T-cell (primary cell): ENCODE results near the gene CCSER1. TPM values are rescaled to one million over a fixed set of nuclear protein-coding genes. Genes with fewer than 3 reads are reported as not detected.

Experiments used
- ATAC-seq, 4 experiments: fragments of 200-7000 bp in 3 of 4; fragments of 150-1000 bp in 1 of 4; cut with Tn5 transposase; replicated peaks in 1 of 4; 1 replicate in 3 of 4; 2 replicates in 1 of 4; pipeline ENCODE4 v1.10.0; 2021; ENCODE audit warnings: moderate library complexity in 3 of 4, mild to moderate bottlenecking in 2 of 4, moderate number of reproducible peaks in 1 of 4
- CTCF ChIA-PET, 2 donors: fragments of 300-600 bp; sonication (Branson Sonifier 250); formaldehyde crosslinking; loops; one replicate each; lab custom pipeline; 2022; ENCODE audit warnings: antibody characterized with exemption in 2 of 2; lab: Charles Lee
- POLR2A ChIA-PET, 2 donors: fragments of 300-600 bp; sonication (Branson Sonifier 250); formaldehyde crosslinking; loops; one replicate each; lab custom pipeline; 2022; ENCODE audit warnings: antibody characterized with exemption in 2 of 2; lab: Charles Lee
- DNase-seq, 35 experiments: peaks; one replicate each; pipeline versions ENCODE4 v3.0.0 to v3.0.0-alpha.2; 2013 to 2023
- H3K27ac ChIP-seq: one replicate; pipeline ENCODE4 v1.5.1; 2013; ENCODE audit warnings: low read length
- H3K27me3 ChIP-seq, 2 experiments: replicated peaks in 1 of 2; 1 replicate in 1 of 2; 2 replicates in 1 of 2; pipeline versions ENCODE4 v1.6.1 to v1.7.0; 2013; ENCODE audit warnings: low read length in 1 of 2, mixed read lengths in 1 of 2; ENCODE audit not compliant: control insufficient read depth in 2 of 2, insufficient read depth in 2 of 2; ENCODE audit errors: extremely low read depth in 1 of 2
- H3K36me3 ChIP-seq, 2 donors: 1 replicate in 1 of 2; 2 replicates in 1 of 2; pipeline versions ENCODE4 v1.6.1 to v1.7.0; 2013; ENCODE audit warnings: low read length in 1 of 2; ENCODE audit not compliant: control insufficient read depth in 2 of 2, insufficient read depth in 1 of 2; ENCODE audit errors: extremely low read depth in 1 of 2
- H3K4me1 ChIP-seq, 2 experiments: 1 replicate in 1 of 2; 2 replicates in 1 of 2; pipeline versions ENCODE4 v1.6.1 to v1.7.0; 2013; ENCODE audit warnings: low read length in 2 of 2, mixed read lengths in 1 of 2; ENCODE audit not compliant: insufficient read depth in 2 of 2, control insufficient read depth in 1 of 2; ENCODE audit errors: extremely low read depth in 1 of 2
- H3K4me3 ChIP-seq, 2 donors: 1 replicate in 1 of 2; 2 replicates in 1 of 2; pipeline versions ENCODE4 v1.5.1 to v1.7.0; 2013; ENCODE audit warnings: mild to moderate bottlenecking in 2 of 2, low read length in 1 of 2, moderate library complexity in 1 of 2; ENCODE audit not compliant: control insufficient read depth in 1 of 2; ENCODE audit errors: extremely low read depth in 1 of 2
- H3K9me3 ChIP-seq: 2 replicates; pipeline ENCODE4 v1.7.0; 2013
- H3K27ac Mint-ChIP-seq, 2 donors: one replicate each; pipeline ENCODE4 v1.8.0; 2020 to 2021; ENCODE audit warnings: mild to moderate bottlenecking in 2 of 2, mixed read lengths in 2 of 2
- H3K27me3 Mint-ChIP-seq, 2 donors: one replicate each; pipeline ENCODE4 v1.8.0; 2021 to 2022; ENCODE audit warnings: mixed read lengths in 2 of 2
- H3K36me3 Mint-ChIP-seq: one replicate; pipeline ENCODE4 v1.8.0; 2021; ENCODE audit warnings: mixed read lengths
- H3K4me1 Mint-ChIP-seq, 3 donors: one replicate each; pipeline ENCODE4 v1.8.0; 2020 to 2022; ENCODE audit warnings: mixed read lengths in 3 of 3, mild to moderate bottlenecking in 1 of 3
- H3K4me3 Mint-ChIP-seq, 3 donors: one replicate each; pipeline ENCODE4 v1.8.0; 2020 to 2022; ENCODE audit warnings: mild to moderate bottlenecking in 3 of 3, mixed read lengths in 3 of 3, moderate library complexity in 3 of 3
- H3K9me3 Mint-ChIP-seq, 3 donors: one replicate each; pipeline ENCODE4 v1.8.0; 2020 to 2022; ENCODE audit warnings: mixed read lengths in 3 of 3
- WGBS: methylation state at CpG from one replicate; pipeline ENCODE4 v1.1.5; 2013; ENCODE audit warnings: missing lambda C conversion rate; ENCODE audit not compliant: insufficient coverage; 5-methylcytosine and 5-hydroxymethylcytosine counted together
- total RNA-seq, 35 experiments: library from RNA in 6 of 35; stranded (reverse) in 6 of 35; fragments of 120-200 nt in 1 of 35; gene quantifications; one replicate each; pipeline versions ENCODE4 v1.2.1 to v1.2.4 and lab custom pipeline; 2013 to 2026

CCSER1 gene
- total RNA-seq, 5 donors from 2014 or later (not counting 1 experiment from before 2014, with no cell fraction given), result 0.35 to 1.4 (median 0.98) TPM

DNA sequence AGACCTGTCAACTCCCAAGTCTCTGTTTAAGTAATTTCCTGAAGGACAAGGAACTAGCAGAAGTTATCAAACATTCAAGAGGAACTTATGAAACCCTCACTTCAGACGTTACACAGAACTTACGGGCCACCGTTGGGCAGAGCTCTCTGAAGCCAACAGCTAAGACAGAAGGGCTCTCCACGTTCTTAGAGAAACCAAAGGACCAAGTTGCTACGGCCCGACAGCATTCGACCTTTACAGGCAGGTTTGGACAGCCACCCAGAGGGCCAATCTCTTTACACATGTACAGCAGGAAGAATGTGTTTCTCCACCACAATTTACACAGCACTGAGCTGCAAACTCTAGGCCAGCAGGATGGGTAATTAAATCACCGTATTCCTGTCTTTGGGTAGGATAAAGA is 1471.5 kb downstream of the CCSER1 start:
- Histone ChIP-seq H3K4me3 (no peak overlapping the region), H3K27ac (no peak overlapping the region), H3K27me3 (no peaks in the 10 kb centered on the region), H3K36me3 (no peaks in the 10 kb centered on the region), H3K9me3 (no peaks in the 10 kb centered on the region), H3K4me1 (no peaks in the 10 kb centered on the region)
- DNase-seq (no peak), ATAC-seq (no peak)
- Mint-ChIP-seq H3K9me3 (peaks cover 3 to 8% (median 3%) of the 10 kb centered on the region in 3 donors), H3K36me3 (no peaks in the 10 kb centered on the region), H3K4me3 (no peak overlapping the region), H3K27ac (no peak overlapping the region), H3K4me1 (no peaks in the 10 kb centered on the region), H3K27me3 (no peaks in the 10 kb centered on the region)
- POLR2A ChIA-PET, result no interaction called here
- 72% methylated on average over 7 of the region's 8 CpGs for WGBS
- CTCF ChIA-PET, result no interaction called here

DNA sequence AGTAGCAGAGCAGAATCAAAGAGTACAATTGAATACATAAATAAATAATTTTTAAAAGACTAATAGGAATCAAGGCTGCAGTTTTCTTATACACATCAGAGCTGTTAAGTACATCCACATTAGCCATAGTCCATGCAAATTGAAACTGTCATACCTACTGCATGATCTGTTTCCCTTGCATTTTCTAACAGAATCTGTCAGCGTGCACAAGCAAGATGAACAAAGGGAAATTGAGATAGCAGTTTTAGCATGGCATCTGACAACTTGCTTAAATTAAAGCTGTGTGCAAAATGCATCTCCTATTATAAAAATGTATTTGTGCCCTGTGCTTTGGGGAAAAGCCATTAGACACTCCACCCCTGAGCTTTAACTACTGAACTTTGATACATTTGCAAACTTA is 1473.1 kb downstream of the CCSER1 start:
- no CpG with 5 or more reads among the region's 1 CpG for WGBS
- POLR2A ChIA-PET, result no interaction called here
- no peaks in the 10 kb centered on the region for H3K36me3 ChIP-seq

DNA sequence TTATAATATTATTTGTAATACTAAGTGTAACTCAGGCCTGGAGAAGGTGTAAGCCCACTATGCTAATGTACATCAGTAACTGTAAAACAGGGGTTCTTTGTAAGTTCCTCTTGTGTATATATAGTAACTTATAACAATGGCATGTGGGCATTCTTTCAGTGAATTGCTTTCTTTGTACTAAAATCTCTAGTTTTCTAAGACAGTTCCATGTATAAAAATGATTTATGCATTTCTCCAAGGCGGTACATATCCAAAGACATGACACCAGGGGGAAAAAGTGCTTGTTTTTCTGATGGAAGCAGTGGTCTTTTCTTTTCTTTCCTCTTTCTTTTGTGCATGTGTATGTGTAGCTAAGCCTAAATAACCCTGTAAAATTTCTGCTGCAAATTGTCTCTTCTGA is 1474.2 kb downstream of the CCSER1 start:
- ChIA-PET POLR2A (no interaction called here), CTCF (no interaction called here)
- no peak overlapping the region for H3K27ac Mint-ChIP-seq
- no peaks in the 10 kb centered on the region for H3K4me1 ChIP-seq
- H3K4me3 Mint-ChIP-seq, result no peak overlapping the region
- peaks cover 3 to 5% (median 3%) of the 10 kb centered on the region in 3 donors for H3K9me3 Mint-ChIP-seq
- DNase-seq (no peak), ATAC-seq (no peak)
- no peaks in the 10 kb centered on the region for H3K4me1 Mint-ChIP-seq
- no peaks in the 10 kb centered on the region for H3K36me3 Mint-ChIP-seq
- H3K27me3 ChIP-seq, result no peaks in the 10 kb centered on the region
- no peak overlapping the region for H3K4me3 ChIP-seq
- H3K36me3 ChIP-seq, result no peaks in the 10 kb centered on the region
- no peak overlapping the region for H3K27ac ChIP-seq
- no CpG with 5 or more reads among the region's 1 CpG for WGBS
- no peaks in the 10 kb centered on the region for H3K9me3 ChIP-seq
- no peaks in the 10 kb centered on the region for H3K27me3 Mint-ChIP-seq

More for the DNA sequence above, 1473.1 kb downstream of the CCSER1 start:
- DNase-seq (no peak), ATAC-seq (no peak)
- H3K4me3 Mint-ChIP-seq, result no peak overlapping the region
- no peaks in the 10 kb centered on the region for H3K4me1 Mint-ChIP-seq
- Histone ChIP-seq H3K4me1 (no peaks in the 10 kb centered on the region), H3K27ac (no peak overlapping the region), H3K27me3 (no peaks in the 10 kb centered on the region), H3K9me3 (no peaks in the 10 kb centered on the region), H3K4me3 (no peak overlapping the region)
- H3K36me3 Mint-ChIP-seq, result no peaks in the 10 kb centered on the region
- H3K27ac Mint-ChIP-seq, result no peak overlapping the region
- peaks cover 3 to 6% (median 3%) of the 10 kb centered on the region in 3 donors for H3K9me3 Mint-ChIP-seq
- no peaks in the 10 kb centered on the region for H3K27me3 Mint-ChIP-seq
- CTCF ChIA-PET, result no interaction called here

- Mint-ChIP-seq H3K4me3 (no peak overlapping the region), H3K9me3 (peaks cover 6 to 20% (median 20%) of the 10 kb centered on the region in 3 donors), H3K27me3 (no peaks in the 10 kb centered on the region), H3K36me3 (no peaks in the 10 kb centered on the region), H3K27ac (no peak overlapping the region), H3K4me1 (no peaks in the 10 kb centered on the region)
- ATAC-seq, result no peak
- Histone ChIP-seq H3K9me3 (no peaks in the 10 kb centered on the region), H3K36me3 (no peaks in the 10 kb centered on the region), H3K4me3 (no peak overlapping the region), H3K27me3 (no peaks in the 10 kb centered on the region), H3K4me1 (no peaks in the 10 kb centered on the region), H3K27ac (no peak overlapping the region)
- DNase-seq, result no peak
- no CpG with 5 or more reads among the region's 5 CpGs for WGBS
- POLR2A ChIA-PET, result no interaction called here
- CTCF ChIA-PET, result no interaction called here
These were observed 1484.6 kb downstream of the CCSER1 start for GRCh38 chr4:91611782-91612181.

- H3K27me3 ChIP-seq, result no peaks in the 10 kb centered on the region
- no peaks in the 10 kb centered on the region for H3K9me3 ChIP-seq
- ATAC-seq (no peak), DNase-seq (no peak)
- H3K36me3 ChIP-seq, result no peaks in the 10 kb centered on the region
- CTCF ChIA-PET, result no interaction called here
- no peaks in the 10 kb centered on the region for H3K27me3 Mint-ChIP-seq
- no peak overlapping the region for H3K4me3 ChIP-seq
- no peak overlapping the region for H3K27ac ChIP-seq
- POLR2A ChIA-PET, result no interaction called here
- no peak overlapping the region for H3K4me3 Mint-ChIP-seq
- no peaks in the 10 kb centered on the region for H3K4me1 ChIP-seq
- H3K4me1 Mint-ChIP-seq, result no peaks in the 10 kb centered on the region
- H3K9me3 Mint-ChIP-seq, result peaks cover 6 to 18% (median 13%) of the 10 kb centered on the region in 3 donors
- no CpG with 5 or more reads among the region's 1 CpG for WGBS
- no peak overlapping the region for H3K27ac Mint-ChIP-seq
- H3K36me3 Mint-ChIP-seq, result no peaks in the 10 kb centered on the region
These were observed 1493.8 kb downstream of the CCSER1 start for GRCh38 chr4:91620952-91621351.

DNA sequence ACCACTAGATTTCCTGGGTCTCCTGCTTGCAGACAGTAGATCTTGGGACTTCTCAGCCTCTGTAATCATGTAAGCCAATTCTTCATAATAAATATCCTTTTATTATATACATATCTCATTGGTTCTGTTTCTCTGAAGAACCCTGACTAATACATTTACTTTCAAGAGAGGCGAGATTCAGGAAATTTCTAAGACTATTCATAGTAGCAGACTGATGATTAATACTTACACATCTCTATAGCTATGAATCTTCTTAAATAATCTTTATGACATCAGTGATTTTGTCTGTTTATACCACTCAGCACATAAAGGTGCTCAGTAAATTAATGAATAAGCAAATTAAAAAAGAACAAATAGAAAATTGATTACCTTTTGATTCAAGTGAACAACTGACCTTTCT is 1494.3 kb downstream of the CCSER1 start:
- Mint-ChIP-seq H3K27ac (no peak overlapping the region), H3K36me3 (no peaks in the 10 kb centered on the region), H3K4me1 (no peaks in the 10 kb centered on the region), H3K9me3 (peaks cover 6 to 15% (median 13%) of the 10 kb centered on the region in 3 donors), H3K4me3 (no peak overlapping the region), H3K27me3 (no peaks in the 10 kb centered on the region)
- DNase-seq (no peak), ATAC-seq (no peak)
- CTCF ChIA-PET, result no interaction called here
- no CpG with 5 or more reads among the region's 1 CpG for WGBS
- Histone ChIP-seq H3K27ac (no peak overlapping the region), H3K4me1 (no peaks in the 10 kb centered on the region), H3K36me3 (no peaks in the 10 kb centered on the region), H3K4me3 (no peak overlapping the region), H3K9me3 (no peaks in the 10 kb centered on the region), H3K27me3 (no peaks in the 10 kb centered on the region)
- POLR2A ChIA-PET, result no interaction called here
